Aorta (tissue), 5 donors: Measurements from ENCODE around the gene NFATC4. TPM values are rescaled to one million over a fixed set of nuclear protein-coding genes. Genes with fewer than 3 reads are reported as not detected.

Experiments
- ATAC-seq: fragments of 200-7000 bp; cut with Tn5 transposase; one replicate; pipeline ENCODE4 v1.9.1; 2022; ENCODE audit warnings: moderate library complexity; ENCODE audit not compliant: low FRiP score
- DNase-seq, 2 donors: peaks; one replicate each; pipeline ENCODE4 v3.0.0-alpha.2; 2020
- H3K27ac ChIP-seq, 2 donors: one replicate each; pipeline ENCODE4 v1.5.1; 2013; ENCODE audit warnings: low read length in 2 of 2, mild to moderate bottlenecking in 2 of 2, moderate library complexity in 2 of 2, control low read depth in 1 of 2, inconsistent platforms in 1 of 2, low read depth in 1 of 2
- H3K27me3 ChIP-seq, 2 donors: one replicate each; pipeline ENCODE4 v1.6.1; 2013; ENCODE audit warnings: control low read depth in 1 of 2, low read length in 1 of 2, mild to moderate bottlenecking in 1 of 2, moderate library complexity in 1 of 2; ENCODE audit not compliant: insufficient read depth in 2 of 2, control insufficient read depth in 1 of 2
- H3K36me3 ChIP-seq, 2 donors: one replicate each; pipeline ENCODE4 v1.6.1; 2013; ENCODE audit warnings: control low read depth in 1 of 2, low read length in 1 of 2, mild to moderate bottlenecking in 1 of 2; ENCODE audit not compliant: insufficient read depth in 2 of 2, control insufficient read depth in 1 of 2
- H3K4me1 ChIP-seq, 2 donors: one replicate each; pipeline ENCODE4 v1.6.1; 2013; ENCODE audit warnings: low read length in 2 of 2, control low read depth in 1 of 2, mild to moderate bottlenecking in 1 of 2, moderate library complexity in 1 of 2; ENCODE audit not compliant: insufficient read depth in 2 of 2, control insufficient read depth in 1 of 2
- H3K4me3 ChIP-seq, 2 donors: one replicate each; pipeline ENCODE4 v1.5.1; 2013; ENCODE audit warnings: low read length in 2 of 2, control low read depth in 1 of 2, mild to moderate bottlenecking in 1 of 2
- H3K9me3 ChIP-seq: one replicate; pipeline ENCODE4 v1.6.1; 2013; ENCODE audit warnings: mild to moderate bottlenecking, low read length; ENCODE audit not compliant: control insufficient read depth
- WGBS, 2 donors: extraction: QIAGEN DNeasy Blood & Tissue Kit; methylation state at CpG; one replicate each; pipeline ENCODE4 v1.1.7; 2013; 5-methylcytosine and 5-hydroxymethylcytosine counted together
- intact Hi-C, 2 donors: fragments of 100-400 bp; cut with DNase I; formaldehyde crosslinking; loops; one replicate each; pipeline versions ENCODE4 v1.14.2 to v1.15.0; 2022
- polyA plus RNA-seq, 2 donors: library from polyadenylated mRNA; stranded (reverse); fragments of 200-250 nt; gene quantifications; one replicate each; pipeline ENCODE4 v1.2.3, GENCODE V29; 2013
- total RNA-seq, 2 donors: library from RNA; stranded (reverse); fragmentation: NEBNext Ultra II Directional; extraction: Animal tissue kit (Norgen Biotek cat#: 25700); gene quantifications; one replicate each; pipeline ENCODE4 v1.2.1, GENCODE V29; 2021
- donor health status: healthy with polysubstance abuse.
- donor health status: Bipolar disorder and iron deficiency.
- donor health status: DM: no; HTN: no; CAD: no.
- donor health status: DM: no; HTN: no; CAD: no.
- donor health status: DM: yes; HTN: yes; CAD: no.

NFATC4 gene
- total and polyA plus RNA-seq, 4 donors = 23.0 to 572 (median 103) TPM

DNA sequence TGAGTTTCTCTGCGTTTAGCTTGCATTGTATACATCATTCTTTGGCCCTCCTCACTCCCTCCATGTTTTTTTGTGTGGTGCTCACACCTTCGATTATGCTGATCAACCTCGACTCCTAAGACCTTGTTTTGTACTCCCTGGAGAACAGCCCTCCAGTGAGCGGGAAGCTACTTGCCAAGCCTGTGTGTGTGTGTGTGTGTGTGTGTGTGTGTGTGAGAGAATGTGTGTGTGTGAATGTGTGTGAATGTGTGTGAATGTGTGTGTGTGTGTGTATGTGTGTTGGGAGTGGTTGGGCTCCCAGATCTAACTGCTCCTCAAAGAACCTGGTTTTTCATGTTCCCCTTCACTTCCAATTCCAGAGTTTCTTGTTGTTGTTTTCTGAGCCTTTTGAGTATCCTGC is 36.8 kb downstream of the NFATC4 start:
- Histone ChIP-seq H3K36me3 (peaks cover 0 to 2% of the 10 kb centered on the region in 2 donors), H3K27me3 (no peaks in the 10 kb centered on the region), H3K9me3 (no peaks in the 10 kb centered on the region), H3K27ac (no peak overlapping the region), H3K4me3 (no peak overlapping the region), H3K4me1 (no peaks in the 10 kb centered on the region)
- intact Hi-C loops = no loop called here
- ATAC-seq (no peak), DNase-seq (no peak)
- WGBS, 2 donors = 53 to 61% methylated on average over 4 of the region's 4 CpGs

DNA sequence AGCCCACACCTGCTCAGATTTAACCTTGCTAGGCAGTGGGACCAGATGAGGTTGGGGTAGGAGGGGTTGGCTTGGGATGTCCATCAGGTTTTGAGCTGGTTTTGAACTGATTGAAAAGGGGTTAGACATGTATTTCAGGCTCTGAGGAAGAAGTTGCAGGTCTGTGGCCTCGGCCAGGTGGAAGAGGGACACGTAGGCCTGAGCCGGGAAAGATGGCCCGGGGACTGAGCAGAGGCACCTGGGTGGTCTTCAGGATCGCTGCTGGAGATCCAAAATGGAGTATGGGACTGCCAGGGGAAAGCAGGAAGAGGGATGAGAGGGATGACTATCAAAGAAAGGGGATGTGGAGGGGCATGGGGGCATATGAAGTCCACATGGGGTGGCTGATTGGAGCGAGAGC is 38.4 kb downstream of the NFATC4 start:
- no peaks in the 10 kb centered on the region for H3K4me1 ChIP-seq
- peaks cover 0 to 2% of the 10 kb centered on the region in 2 donors for H3K36me3 ChIP-seq
- no peak overlapping the region for H3K27ac ChIP-seq
- no peak for ATAC-seq
- intact Hi-C loops = no loop called here
- H3K9me3 ChIP-seq = no peaks in the 10 kb centered on the region
- WGBS, 2 donors = 94 to 95% methylated on average over 6 of the region's 6 CpGs
- H3K27me3 ChIP-seq = no peaks in the 10 kb centered on the region
- DNase-seq = no peak
- H3K4me3 ChIP-seq = no peak overlapping the region

DNA sequence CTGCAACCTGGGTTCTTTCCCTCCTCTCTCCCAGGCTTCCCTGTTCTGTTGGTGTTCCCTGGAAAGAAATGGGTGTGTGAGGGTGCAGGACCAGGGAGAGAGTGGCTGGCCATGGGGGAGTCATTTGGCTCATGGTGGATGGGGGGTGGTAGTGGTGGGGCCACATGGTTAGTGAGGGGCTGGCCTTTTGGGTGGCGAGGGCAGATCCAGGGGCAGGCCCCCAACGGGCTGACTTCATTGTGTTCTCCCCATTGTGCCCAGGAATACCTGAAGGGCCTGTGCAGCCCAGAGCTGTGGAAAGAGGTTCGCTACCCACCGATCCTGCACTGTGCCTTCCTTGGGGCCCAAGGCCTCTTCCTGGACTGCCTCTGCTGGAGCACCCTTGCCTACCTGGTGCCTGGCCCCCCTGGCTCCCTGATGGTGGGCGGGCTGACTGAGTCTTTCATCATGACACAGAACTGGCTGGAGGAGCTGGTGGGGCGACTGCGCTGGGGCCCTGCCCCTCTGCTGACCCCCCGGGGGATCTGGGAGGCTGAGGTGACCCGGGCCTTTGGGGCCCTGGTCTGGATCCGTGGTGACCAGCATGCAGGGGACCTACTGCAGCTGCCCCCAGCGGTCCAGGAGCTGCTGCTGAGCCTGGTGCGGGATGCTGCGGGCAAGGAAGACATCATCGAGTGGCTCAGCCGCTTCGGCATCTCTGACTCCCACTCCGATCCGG is 39.8 kb downstream of the NFATC4 start:
- peaks cover 0 to 2% of the 10 kb centered on the region in 2 donors for H3K36me3 ChIP-seq

DNA sequence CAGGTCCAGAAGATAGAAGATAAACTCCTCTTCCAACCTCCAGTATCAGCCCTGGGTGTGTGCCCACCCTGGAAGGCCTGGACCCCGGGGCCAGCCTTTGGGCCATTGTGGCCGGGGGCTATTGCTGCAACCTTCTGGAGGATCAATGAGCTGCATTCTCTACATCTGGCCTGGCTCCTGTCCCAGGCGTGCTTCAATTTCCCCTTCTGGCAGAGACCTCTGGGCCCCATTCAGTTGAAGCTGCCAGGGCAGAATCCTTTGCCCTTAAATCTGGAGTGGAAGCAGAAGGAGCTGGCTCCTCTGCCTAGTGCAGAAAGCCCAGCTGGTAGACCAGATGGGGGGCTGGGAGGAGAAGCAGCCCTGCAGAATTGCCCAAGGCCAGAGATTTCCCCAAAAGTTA is 40.8 kb downstream of the NFATC4 start:
- H3K4me1 ChIP-seq = no peaks in the 10 kb centered on the region
- no peak for ATAC-seq
- H3K9me3 ChIP-seq = no peaks in the 10 kb centered on the region
- H3K4me3 ChIP-seq = no peak overlapping the region
- intact Hi-C loops = no loop called here
- no peaks in the 10 kb centered on the region for H3K27me3 ChIP-seq
- H3K36me3 ChIP-seq = peaks cover 0 to 2% of the 10 kb centered on the region in 2 donors
- H3K27ac ChIP-seq = no peak overlapping the region
- DNase-seq = no peak
- 79 to 80% methylated on average over 3 of the region's 3 CpGs for WGBS, 2 donors

More for the DNA sequence above, 39.8 kb downstream of the NFATC4 start:
- H3K4me1 ChIP-seq = no peaks in the 10 kb centered on the region
- no peaks in the 10 kb centered on the region for H3K27me3 ChIP-seq
- ATAC-seq (no peak), DNase-seq (no peak)
- H3K27ac ChIP-seq = no peak overlapping the region
- H3K4me3 ChIP-seq = no peak overlapping the region
- WGBS, 2 donors = 93 to 94% methylated on average over 18 of the region's 18 CpGs
- H3K9me3 ChIP-seq = no peaks in the 10 kb centered on the region
- intact Hi-C loops = no loop called here

DNA sequence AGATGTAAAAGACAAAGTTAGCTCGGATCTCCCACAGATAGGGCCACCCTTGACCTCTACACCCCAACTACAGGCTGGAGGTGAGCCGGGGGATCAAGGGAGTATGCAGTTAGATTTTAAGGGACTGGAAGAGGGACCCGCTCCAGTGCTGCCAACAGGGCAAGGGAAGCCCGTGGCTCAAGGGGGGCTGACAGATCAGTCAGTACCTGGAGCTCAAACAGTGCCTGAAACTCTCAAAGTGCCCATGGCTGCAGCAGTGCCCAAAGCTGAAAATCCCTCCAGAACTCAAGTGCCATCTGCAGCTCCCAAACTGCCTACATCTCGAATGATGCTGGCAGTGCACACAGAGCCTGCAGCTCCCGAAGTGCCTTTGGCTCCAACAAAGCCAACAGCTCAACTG is 41.2 kb downstream of the NFATC4 start:
- H3K4me3 ChIP-seq = no peak overlapping the region
- DNase-seq (no peak), ATAC-seq (no peak)
- H3K4me1 ChIP-seq = no peaks in the 10 kb centered on the region
- WGBS, 2 donors = 79 to 82% methylated on average over 6 of the region's 6 CpGs
- intact Hi-C loops = no loop called here
- H3K27me3 ChIP-seq = no peaks in the 10 kb centered on the region
- no peaks in the 10 kb centered on the region for H3K9me3 ChIP-seq
- H3K27ac ChIP-seq = no peak overlapping the region
- H3K36me3 ChIP-seq = peaks cover 0 to 2% of the 10 kb centered on the region in 2 donors

DNA sequence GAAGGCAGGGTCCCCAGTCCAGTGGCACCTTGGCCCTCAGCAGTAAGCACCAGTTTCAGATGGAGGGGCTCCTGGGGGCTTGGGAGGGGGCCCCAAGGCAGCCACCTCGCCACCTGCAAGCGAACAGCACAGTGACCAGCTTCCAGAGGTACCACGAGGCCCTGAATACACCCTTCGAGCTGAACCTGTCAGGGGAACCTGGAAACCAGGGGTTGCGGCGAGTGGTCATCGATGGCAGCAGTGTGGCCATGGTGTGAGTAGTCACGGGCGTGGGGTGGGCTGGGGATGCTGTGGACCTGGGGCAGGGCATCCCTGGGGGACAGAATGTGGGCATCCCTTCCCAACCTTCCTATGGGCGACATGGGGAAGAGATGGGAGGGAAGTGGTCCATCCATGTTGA is 42.0 kb downstream of the NFATC4 start:
- no peak overlapping the region for H3K4me3 ChIP-seq
- ATAC-seq = no peak
- no peaks in the 10 kb centered on the region for H3K9me3 ChIP-seq
- intact Hi-C loops = no loop called here
- H3K36me3 ChIP-seq = peaks cover 0 to 2% of the 10 kb centered on the region in 2 donors
- H3K27me3 ChIP-seq = no peaks in the 10 kb centered on the region
- WGBS, 2 donors = 92 to 95% methylated on average over 10 of the region's 10 CpGs
- H3K4me1 ChIP-seq = no peaks in the 10 kb centered on the region
- H3K27ac ChIP-seq = no peak overlapping the region
- no peak for DNase-seq

DNA sequence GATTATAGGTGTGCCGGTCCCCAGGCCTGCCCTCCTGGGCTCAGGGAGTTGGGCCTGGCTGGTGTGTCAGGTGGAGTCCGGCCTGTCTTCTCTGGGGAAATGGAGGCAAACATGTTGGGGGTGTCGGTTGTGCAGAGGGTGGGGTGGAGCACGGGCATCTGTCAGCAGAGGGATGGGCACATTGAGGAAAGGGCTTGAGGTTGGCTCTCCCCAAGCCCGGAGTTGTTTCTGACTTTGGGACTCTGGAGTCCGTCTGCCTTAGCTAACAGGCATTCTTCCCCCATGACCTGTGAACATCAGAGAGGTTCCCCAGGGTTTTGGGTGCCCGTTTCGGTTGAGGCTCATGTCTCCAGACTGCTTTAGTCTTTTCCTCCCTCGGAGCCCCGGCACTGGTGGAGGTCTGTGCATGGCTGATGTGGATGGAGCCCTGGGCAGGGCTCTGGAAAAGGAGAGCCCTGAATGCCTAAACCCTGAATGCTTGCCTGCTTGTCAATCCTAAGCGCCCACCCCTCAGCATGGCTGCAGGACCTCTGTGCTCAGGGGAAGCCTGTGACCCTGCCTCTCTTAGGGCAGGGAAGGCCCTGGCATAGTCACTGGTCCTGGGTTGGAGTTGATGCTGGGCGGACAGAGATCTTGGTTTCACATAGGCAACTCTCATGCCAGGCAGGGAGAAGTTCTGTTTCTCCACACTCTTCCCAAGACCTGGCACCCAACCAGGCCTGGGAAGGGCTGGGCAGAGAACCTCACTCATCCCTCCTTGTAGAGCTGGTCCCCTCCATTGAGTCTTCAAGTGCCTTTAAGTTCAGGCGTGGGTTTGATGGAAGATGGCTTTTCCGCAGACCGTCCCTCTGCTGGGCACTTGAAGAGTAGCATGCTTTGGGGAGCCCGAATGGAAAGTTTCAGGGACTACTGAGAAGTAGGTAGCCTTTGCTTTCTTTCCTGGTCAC is 43.7 kb downstream of the NFATC4 start:
- H3K27me3 ChIP-seq = no peaks in the 10 kb centered on the region
- no peak for DNase-seq
- intact Hi-C loops = no loop called here
- peaks cover 0 to 2% of the 10 kb centered on the region in 2 donors for H3K36me3 ChIP-seq
- no peaks in the 10 kb centered on the region for H3K9me3 ChIP-seq
- H3K27ac ChIP-seq = no peak overlapping the region
- ATAC-seq = no peak
- no peak overlapping the region for H3K4me3 ChIP-seq
- 75 to 76% methylated on average over 16 of the region's 16 CpGs for WGBS, 2 donors
- H3K4me1 ChIP-seq = no peaks in the 10 kb centered on the region

DNA sequence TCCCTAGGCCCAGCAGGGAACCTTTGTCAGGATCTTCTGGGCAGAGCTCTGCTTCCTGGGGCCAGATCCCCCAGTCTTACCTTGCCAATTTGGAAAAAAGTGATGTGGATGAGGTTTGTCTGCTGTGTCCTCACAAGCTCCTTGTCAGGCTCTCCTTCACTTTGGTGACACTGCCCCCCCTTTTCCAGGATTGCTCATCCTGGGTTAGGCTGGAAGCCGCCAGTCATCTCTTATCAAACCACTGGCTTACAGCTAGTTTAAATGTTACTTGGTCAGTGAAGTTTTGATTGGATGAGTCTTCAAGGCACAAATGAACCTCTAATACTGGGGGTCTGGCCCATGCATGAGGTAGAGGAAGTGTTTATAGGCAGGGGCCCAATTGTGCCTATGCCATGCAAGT is 46.1 kb downstream of the NFATC4 start:
- no peak for ATAC-seq
- H3K36me3 ChIP-seq = peaks cover 0 to 2% of the 10 kb centered on the region in 2 donors
- DNase-seq = no peak
- no peaks in the 10 kb centered on the region for H3K27me3 ChIP-seq
- H3K27ac ChIP-seq = no peak overlapping the region
- intact Hi-C loops = no loop called here
- H3K4me1 ChIP-seq = no peaks in the 10 kb centered on the region
- WGBS, 2 donors = 55 to 58% methylated on average over 1 of the region's 1 CpG
- no peak overlapping the region for H3K4me3 ChIP-seq
- H3K9me3 ChIP-seq = no peaks in the 10 kb centered on the region
